Measurements from ENCODE around the gene CPLX3. TPM values are rescaled to one million over a fixed set of nuclear protein-coding genes. Genes with fewer than 3 reads are reported as not detected.

The CPLX3 gene
- total and polyA plus RNA-seq, 10 of the 15 experiments (the other 5 are each of a cell fraction or from before 2014, with no cell fraction given) = 0.02 to 0.04 TPM; not detected in 8

GRCh38 chr15:74785194-74786032 lies 41.0 kb upstream of the CPLX3 start:
- SMC1A ChIA-PET (ENCODE audit: uncharacterized antibody, unreplicated experiment) = interaction anchor here (1.5 to 17.6 kb wide), 8 partner anchors 8 to 385 kb away, joined by 3 to 811 read pairs (median 42); partner anchors contain the start of gene CSK
- H3K4me1 ChIP-seq (ENCODE audit: control insufficient read depth, insufficient read depth, low read length) = peaks cover 50% of the 10 kb centered on the region
- peak overlapping the region; percentile 96 for H3K27ac ChIP-seq (ENCODE audit: control insufficient read depth, insufficient read depth)
- intact Hi-C loops (cut with micrococcal nuclease; ENCODE audit: unreplicated experiment) (loop anchor here (2.0 to 5.0 kb wide), 2 partner anchors 243 to 389 kb away; partner anchors contain the start of gene ARID3B), in situ Hi-C loops (cut with MboI) (no loop called here)
- CTCF ChIA-PET = interaction anchor here (2.0 to 25.9 kb wide), 6 partner anchors 4 to 165 kb away, joined by 8 to 1288 read pairs (median 66); partner anchors contain the start of gene CSK
- RAD21 ChIA-PET (ENCODE audit: unreplicated experiment) = interaction anchor here (22.9 to 25.2 kb wide), 2 partner anchors 5 to 6 kb away, joined by 1186 read pairs; partner anchors contain the start of gene CSK
- under 1% methylated on average over 13 of the region's 13 CpGs for WGBS (ENCODE audit: insufficient coverage, insufficient replicate concordance, low lambda C conversion rate, missing lambda C conversion rate)
- H3K27me3 ChIP-seq (replicated peaks in 1 of 2; ENCODE audit: control insufficient read depth in 2 of 2, insufficient read depth in 2 of 2, low read length in 1 of 2) = no peaks in the 10 kb centered on the region
- H3K4me2 ChIP-seq (ENCODE audit: control insufficient read depth, insufficient read depth) = peak overlapping the region; percentile 73
- peaks cover 92% of the 10 kb centered on the region for H3K79me2 ChIP-seq (ENCODE audit: control insufficient read depth, insufficient read depth, low read length)
- no peaks in the 10 kb centered on the region; a peak in 3 of 4 replicates for H3K36me3 ChIP-seq (ENCODE audit: control insufficient read depth in 2 of 2, insufficient read depth in 2 of 2, low read length in 1 of 2)
- POLR2A ChIA-PET = interaction anchor here (0.6 to 17.5 kb wide), 14 partner anchors 4 to 238 kb away, joined by 3 to 602 read pairs (median 4); partner anchors contain the start of genes CSK, FAM219B and PPCDC
- ATAC-seq (0 out of 3 replicates have a peak, but pooled peaks have one; percentile 2), DNase-seq (ENCODE audit: low read depth, low spot score) (no peak), FAIRE-seq (no peak)
- BruUV-seq (replicated peaks) = no TSS peak
- no peaks in the 10 kb centered on the region for H4K20me1 ChIP-seq (ENCODE audit: control insufficient read depth, insufficient read depth)
- H3K4me3 ChIP-seq = peak overlapping the region; percentile 94
- H2AFZ ChIP-seq (ENCODE audit: control insufficient read depth, low read depth, low read length) = no peak overlapping the region
- H3K9ac ChIP-seq (ENCODE audit: control insufficient read depth, insufficient read depth, low read length) = peak overlapping the region; percentile 82
- no peaks in the 10 kb centered on the region for H3K9me3 ChIP-seq (replicated peaks; ENCODE audit: control insufficient read depth, insufficient read depth, low read length)
- TF ChIP-seq POLR2A (IDR thresholded peaks at IDR 0.05; ENCODE audit: low read depth, low read length) = peak; percentile 27; the same call in 1 of the 2 replicates
- TF ChIP-seq CBFB (IDR thresholded peaks at IDR 0.05; ENCODE audit: low read depth) = no peak
- TF ChIP-seq ELK1 (IDR thresholded peaks at IDR 0.05; ENCODE audit: low read depth, low read length) = peak; percentile 13; the same call in 1 of the 2 replicates
- TF ChIP-seq CREM (IDR thresholded peaks at IDR 0.05; ENCODE audit: low read depth) = 0 out of 2 replicates have a peak, but pooled peaks have one; percentile 8
- TF ChIP-seq STAT3 (IDR thresholded peaks at IDR 0.05; ENCODE audit: low read depth, low read length) = no peak
- peak; percentile 36; the same call in 1 of the 2 replicates for TF ChIP-seq PKNOX1 (IDR thresholded peaks at IDR 0.05)
- TF ChIP-seq NFYB (IDR thresholded peaks at IDR 0.05; ENCODE audit: insufficient read depth, low read depth, low read length) = peak; percentile 89
- TF ChIP-seq RELA (IDR thresholded peaks at IDR 0.05; ENCODE audit: borderline replicate concordance, partially characterized antibody) = no peak
- 0 out of 3 replicates have a peak, but pooled peaks have one; percentile 9 for TF ChIP-seq POU2F2 (IDR thresholded peaks at IDR 0.05; ENCODE audit: borderline replicate concordance, low read depth, low read length)
- no peak for TF ChIP-seq HSF1 (IDR thresholded peaks at IDR 0.05; ENCODE audit: low read depth, low read length)
- TF ChIP-seq E4F1 (IDR thresholded peaks at IDR 0.05; ENCODE audit: borderline replicate concordance, partially characterized antibody) = no peak
- no peak for TF ChIP-seq WRNIP1 (IDR thresholded peaks at IDR 0.05; ENCODE audit: borderline replicate concordance, low read depth, low read length)
- peak; percentile 82; the same call in 1 of the 2 replicates for TF ChIP-seq CHD1 (IDR thresholded peaks at IDR 0.05; ENCODE audit: low read depth, low read length)
- TF ChIP-seq MEF2B (IDR thresholded peaks at IDR 0.05; ENCODE audit: partially characterized antibody, poor library complexity, severe bottlenecking) = peak; percentile 16
- TF ChIP-seq POLR2AphosphoS2 (IDR thresholded peaks at IDR 0.05; ENCODE audit: low read depth, low read length) = 0 out of 2 replicates have a peak, but pooled peaks have one; percentile 63

Measured in GM12878 (cell line).